Mesendoderm (in vitro differentiated cells): ENCODE data around the gene DCTN2.
A peak's percentile ranks its signal among the peaks of the same experiment; 100 is the strongest.
"Not testable (repeated sequence)": the region's sequence is repeated elsewhere in the genome, so short reads cannot be mapped to it uniquely, and the experiment has no call there.

Source experiments
- DNase-seq: peaks from one replicate; pipeline ENCODE4 v3.0.0; 2013
- H2AK5ac ChIP-seq: 2 replicates; pipeline ENCODE4 v1.6.1; 2013; ENCODE audit warnings: low read length, inconsistent platforms
- H2BK120ac ChIP-seq: 2 replicates; pipeline ENCODE4 v1.6.1; 2013; ENCODE audit warnings: low read depth, mild to moderate bottlenecking, low read length, moderate library complexity, mixed read lengths
- H2BK15ac ChIP-seq: replicated peaks from 2 replicates; pipeline ENCODE4 v1.6.1; 2013; ENCODE audit warnings: low read depth, mild to moderate bottlenecking, moderate library complexity
- H2BK5ac ChIP-seq: 2 replicates; pipeline ENCODE4 v1.6.1; 2013; ENCODE audit warnings: low read length, inconsistent platforms
- H3K18ac ChIP-seq: 2 replicates; pipeline ENCODE4 v1.6.1; 2013; ENCODE audit warnings: mild to moderate bottlenecking, low read length, mixed read lengths
- H3K23ac ChIP-seq: one replicate; pipeline ENCODE4 v1.6.1; 2013; ENCODE audit warnings: low read length
- H3K27ac ChIP-seq: 2 replicates; pipeline ENCODE4 v1.5.1; 2013; ENCODE audit warnings: low read depth, mild to moderate bottlenecking, inconsistent platforms, low read length, moderate library complexity
- H3K27me3 ChIP-seq: 2 replicates; pipeline ENCODE4 v1.6.1; 2013; ENCODE audit warnings: low read length, control low read depth, mild to moderate bottlenecking, inconsistent platforms; ENCODE audit not compliant: insufficient read depth, poor library complexity
- H3K36me3 ChIP-seq: 2 replicates; pipeline ENCODE4 v1.6.1; 2013; ENCODE audit warnings: low read length, inconsistent platforms; ENCODE audit not compliant: control insufficient read depth, insufficient read depth
- H3K4ac ChIP-seq: one replicate; pipeline ENCODE4 v1.6.1; 2013; ENCODE audit warnings: low read depth, mild to moderate bottlenecking, low read length, moderate library complexity
- H3K4me1 ChIP-seq: 2 replicates; pipeline ENCODE4 v1.6.1; 2013; ENCODE audit warnings: low read depth, low read length, inconsistent platforms; ENCODE audit not compliant: control insufficient read depth
- H3K4me2 ChIP-seq: 2 replicates; pipeline ENCODE4 v1.6.1; 2013; ENCODE audit warnings: low read length
- H3K4me3 ChIP-seq: 2 replicates; pipeline ENCODE4 v1.5.1; 2013; ENCODE audit warnings: mild to moderate bottlenecking, low read length
- H3K56ac ChIP-seq: one replicate; pipeline ENCODE4 v1.6.1; 2013; ENCODE audit warnings: low read length
- H3K79me1 ChIP-seq: 2 replicates; pipeline ENCODE4 v1.6.1; 2013; ENCODE audit warnings: low read length, inconsistent platforms
- H3K79me2 ChIP-seq: 2 replicates; pipeline ENCODE4 v1.6.1; 2013; ENCODE audit warnings: mild to moderate bottlenecking, low read length; ENCODE audit not compliant: control insufficient read depth, insufficient read depth
- H3K9ac ChIP-seq: 2 replicates; pipeline ENCODE4 v1.6.1; 2013; ENCODE audit warnings: low read length, inconsistent platforms
- H4K5ac ChIP-seq: one replicate; pipeline ENCODE4 v1.6.1; 2013; ENCODE audit warnings: low read length
- H4K8ac ChIP-seq: one replicate; pipeline ENCODE4 v1.6.1; 2013; ENCODE audit warnings: low read depth, mild to moderate bottlenecking, control low read depth, low read length, moderate library complexity
- WGBS: extraction: QIAGEN DNeasy Blood & Tissue Kit; methylation state at CpG from one replicate; pipeline ENCODE4 v1.1.7; 2013; ENCODE audit warnings: low lambda C conversion rate, missing lambda C conversion rate; ENCODE audit not compliant: insufficient coverage; ENCODE audit errors: extremely low coverage; 5-methylcytosine and 5-hydroxymethylcytosine counted together

The DCTN2 gene

GRCh38 chr12:57507796-57508195 lies 39.2 kb downstream of the DCTN2 start:
- not testable (repeated sequence) for H3K9ac ChIP-seq, H3K4me1 ChIP-seq, H4K8ac ChIP-seq, H3K23ac ChIP-seq, H3K4me2 ChIP-seq, H3K27ac ChIP-seq, H2BK5ac ChIP-seq, H2BK15ac ChIP-seq, H3K4me3 ChIP-seq, H2AK5ac ChIP-seq, H3K18ac ChIP-seq, H3K79me2 ChIP-seq, H3K27me3 ChIP-seq, H3K79me1 ChIP-seq, H3K4ac ChIP-seq, H4K5ac ChIP-seq, H3K56ac ChIP-seq, H2BK120ac ChIP-seq, DNase-seq
- peaks cover 24% of the 10 kb centered on the region for H3K36me3 ChIP-seq
- WGBS, result no CpG with 5 or more reads among the region's 28 CpGs

DNA sequence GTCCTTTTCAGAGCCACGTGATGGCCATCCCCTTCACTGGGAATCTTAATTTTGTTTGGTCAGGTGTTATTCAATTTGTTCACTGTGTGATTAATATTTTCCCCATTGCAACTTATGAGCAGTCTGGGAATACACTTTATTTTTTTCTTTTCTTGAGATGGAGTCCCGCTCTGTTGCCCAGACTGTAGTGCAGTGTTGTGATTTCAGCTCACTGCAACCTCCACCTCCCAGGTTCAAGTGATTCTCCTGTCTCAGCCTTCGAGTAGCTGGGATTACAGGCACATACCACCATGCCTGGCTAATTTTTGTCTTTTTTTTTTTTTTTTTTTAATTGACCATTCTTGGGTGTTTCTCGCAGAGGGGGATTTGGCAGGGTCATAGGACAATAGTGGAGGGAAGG lies 40.5 kb downstream of the DCTN2 start:
- H3K23ac ChIP-seq, H3K56ac ChIP-seq, H2AK5ac ChIP-seq, H4K5ac ChIP-seq, H3K4ac ChIP-seq, H3K4me1 ChIP-seq, H3K27ac ChIP-seq, H3K27me3 ChIP-seq, H3K4me2 ChIP-seq, H3K79me2 ChIP-seq, DNase-seq, H3K4me3 ChIP-seq, H3K18ac ChIP-seq, H2BK15ac ChIP-seq, H3K9ac ChIP-seq, H4K8ac ChIP-seq, H2BK120ac ChIP-seq, H2BK5ac ChIP-seq, H3K79me1 ChIP-seq: not testable (repeated sequence)
- no CpG with 5 or more reads among the region's 4 CpGs for WGBS
- H3K36me3 ChIP-seq, result peaks cover 16% of the 10 kb centered on the region

GRCh38 chr12:57502311-57502969 lies 44.6 kb downstream of the DCTN2 start:
- not testable (repeated sequence) for H4K5ac ChIP-seq, H3K9ac ChIP-seq, H2BK15ac ChIP-seq, H3K18ac ChIP-seq, H3K23ac ChIP-seq, H3K27me3 ChIP-seq, H2BK120ac ChIP-seq, H2BK5ac ChIP-seq, H3K56ac ChIP-seq, H3K27ac ChIP-seq, H3K79me1 ChIP-seq, DNase-seq, H3K79me2 ChIP-seq, H3K4me3 ChIP-seq, H3K4me1 ChIP-seq, H3K4me2 ChIP-seq, H3K4ac ChIP-seq, H4K8ac ChIP-seq, H2AK5ac ChIP-seq
- no CpG with 5 or more reads among the region's 22 CpGs for WGBS
- peaks cover 28% of the 10 kb centered on the region for H3K36me3 ChIP-seq

- WGBS, result no CpG with 5 or more reads among the region's 11 CpGs
- peaks cover 11% of the 10 kb centered on the region for H3K79me1 ChIP-seq
- no peak overlapping the region for H4K8ac ChIP-seq
- H3K79me2 ChIP-seq, result no peaks in the 10 kb centered on the region
- no peak overlapping the region for H3K18ac ChIP-seq
- no peak overlapping the region for H3K23ac ChIP-seq
- H3K4ac ChIP-seq, result no peak overlapping the region
- no peak overlapping the region for H3K4me2 ChIP-seq
- H3K56ac ChIP-seq, result no peak overlapping the region
- peaks cover 28% of the 10 kb centered on the region for H3K36me3 ChIP-seq
- no peaks in the 10 kb centered on the region for H3K27me3 ChIP-seq
- no peak overlapping the region for H4K5ac ChIP-seq
- H2BK15ac ChIP-seq, result no peak overlapping the region
- H2BK120ac ChIP-seq, result no peak overlapping the region
- no peaks in the 10 kb centered on the region for H3K4me1 ChIP-seq
- H2AK5ac ChIP-seq, result no peak overlapping the region
- DNase-seq, result no peak
- no peak overlapping the region for H3K9ac ChIP-seq
- H3K4me3 ChIP-seq, result no peak overlapping the region
- H2BK5ac ChIP-seq, result no peak overlapping the region
- H3K27ac ChIP-seq, result no peak overlapping the region
Measured at GRCh38 chr12:57500213-57500612, 46.8 kb downstream of the DCTN2 start.

DNA sequence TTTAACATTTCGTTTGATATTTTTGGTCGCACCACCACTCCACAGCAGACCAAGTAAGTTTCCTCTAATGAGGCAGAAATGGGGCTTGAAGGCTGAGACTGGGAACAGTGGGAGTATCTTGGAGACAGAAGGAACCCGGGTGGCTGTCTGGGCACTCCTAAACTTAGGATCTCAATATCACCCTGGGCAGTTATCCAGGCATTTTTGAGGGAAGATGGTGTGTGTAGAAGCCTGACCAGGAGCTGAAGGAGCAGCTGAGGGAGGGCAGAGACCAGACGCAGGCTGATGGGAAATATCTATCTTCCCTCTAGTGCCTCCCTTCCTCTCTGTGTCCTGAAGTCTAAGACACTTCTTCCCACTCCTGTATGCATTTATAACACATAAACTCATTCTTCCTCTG lies 48.4 kb downstream of the DCTN2 start:
- H4K5ac ChIP-seq, result no peak overlapping the region
- no peak overlapping the region for H2BK15ac ChIP-seq
- no peak overlapping the region for H2BK5ac ChIP-seq
- H3K79me2 ChIP-seq, result no peaks in the 10 kb centered on the region
- peaks cover 23% of the 10 kb centered on the region for H3K36me3 ChIP-seq
- WGBS, result no CpG with 5 or more reads among the region's 4 CpGs
- DNase-seq, result no peak
- H3K18ac ChIP-seq, result no peak overlapping the region
- H3K27me3 ChIP-seq, result no peaks in the 10 kb centered on the region
- no peak overlapping the region for H3K56ac ChIP-seq
- H3K4ac ChIP-seq, result no peak overlapping the region
- no peak overlapping the region for H4K8ac ChIP-seq
- peaks cover 11% of the 10 kb centered on the region for H3K79me1 ChIP-seq
- H3K4me1 ChIP-seq, result no peaks in the 10 kb centered on the region
- H3K9ac ChIP-seq, result no peak overlapping the region
- H3K27ac ChIP-seq, result no peak overlapping the region
- no peak overlapping the region for H2BK120ac ChIP-seq
- H3K4me3 ChIP-seq, result no peak overlapping the region
- H3K4me2 ChIP-seq, result no peak overlapping the region
- no peak overlapping the region for H2AK5ac ChIP-seq
- no peak overlapping the region for H3K23ac ChIP-seq

GRCh38 chr12:57498132-57498502 lies 48.9 kb downstream of the DCTN2 start:
- H3K27ac ChIP-seq, result no peak overlapping the region
- WGBS, result no CpG with 5 or more reads among the region's 9 CpGs

More at GRCh38 chr12:57498132-57498502, 48.9 kb downstream of the DCTN2 start:
- Histone ChIP-seq H3K79me1 (peaks cover 11% of the 10 kb centered on the region), H3K36me3 (peaks cover 23% of the 10 kb centered on the region), H3K27me3 (no peaks in the 10 kb centered on the region), H2BK120ac (no peak overlapping the region), H3K4me2 (no peak overlapping the region), H3K56ac (no peak overlapping the region), H2BK5ac (no peak overlapping the region), H3K4me1 (no peaks in the 10 kb centered on the region), H2AK5ac (no peak overlapping the region), H3K79me2 (no peaks in the 10 kb centered on the region), H3K4ac (no peak overlapping the region), H3K9ac (no peak overlapping the region), H4K8ac (no peak overlapping the region), H2BK15ac (no peak overlapping the region), H3K4me3 (no peak overlapping the region), H4K5ac (no peak overlapping the region), H3K23ac (no peak overlapping the region), H3K18ac (no peak overlapping the region)
- peak; percentile 55 for DNase-seq
